BE2C (cell line): ENCODE results near the gene RNF150.
"Not testable (repeated sequence)": the region's sequence is repeated elsewhere in the genome, so short reads cannot be mapped to it uniquely, and the experiment has no call there.

Source experiments
- DNase-seq: peaks from one replicate; pipeline ENCODE4 v3.0.0-alpha.2; 2020
- H3K27me3 ChIP-seq: fragments of 250-450 bp; sonication (Bioruptor Pico); 2 replicates; pipeline ENCODE4 v1.5.1; 2020; ENCODE audit warnings: mild to moderate bottlenecking
- H3K36me3 ChIP-seq: fragments of 250-450 bp; sonication (Bioruptor Pico); 2 replicates; pipeline ENCODE4 v1.5.1; 2020; ENCODE audit warnings: mild to moderate bottlenecking
- H3K4me1 ChIP-seq: fragments of 250-450 bp; sonication (Bioruptor Pico); 2 replicates; pipeline ENCODE4 v1.5.1; 2020
- H3K4me3 ChIP-seq: 2 replicates; pipeline ENCODE4 v1.5.1; 2011; ENCODE audit warnings: low read depth, low read length
- H3K9me3 ChIP-seq: fragments of 250-450 bp; sonication (Bioruptor Pico); 2 replicates; pipeline ENCODE4 v1.5.1; 2020
- TF ChIP-seq, protein P1 (sequence below): IDR thresholded peaks from 2 replicates; pipeline ENCODE4 v1.5.1; 2012; ENCODE audit warnings: mild to moderate bottlenecking, low read depth, low read length

Gene RNF150

DNA sequence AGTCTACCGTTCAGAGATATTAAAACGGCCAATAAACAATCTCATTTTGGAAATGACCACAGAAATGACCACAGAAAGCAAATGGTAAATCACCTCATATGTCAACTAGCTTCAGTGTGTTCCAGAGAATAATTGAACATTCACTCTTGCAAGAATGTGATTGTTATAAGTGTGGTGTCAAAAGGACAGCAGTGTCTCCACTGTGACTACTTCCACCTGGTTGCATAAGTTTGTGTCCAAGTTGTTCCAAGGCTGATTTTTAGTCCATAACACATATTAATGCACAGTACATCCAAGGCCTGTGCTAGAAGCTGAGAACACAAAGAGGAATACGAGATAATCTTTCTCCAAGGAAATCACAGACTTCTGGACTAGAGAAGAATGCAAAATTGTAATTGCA, 37.4 kb upstream of the RNF150 start:
- Histone ChIP-seq H3K36me3 (no peaks in the 10 kb centered on the region), H3K4me1 (no peaks in the 10 kb centered on the region), H3K27me3 (no peaks in the 10 kb centered on the region; the same call in 1 of the 2 replicates), H3K4me3 (no peak overlapping the region), H3K9me3 (no peaks in the 10 kb centered on the region)
- TF ChIP-seq, protein P1, sequence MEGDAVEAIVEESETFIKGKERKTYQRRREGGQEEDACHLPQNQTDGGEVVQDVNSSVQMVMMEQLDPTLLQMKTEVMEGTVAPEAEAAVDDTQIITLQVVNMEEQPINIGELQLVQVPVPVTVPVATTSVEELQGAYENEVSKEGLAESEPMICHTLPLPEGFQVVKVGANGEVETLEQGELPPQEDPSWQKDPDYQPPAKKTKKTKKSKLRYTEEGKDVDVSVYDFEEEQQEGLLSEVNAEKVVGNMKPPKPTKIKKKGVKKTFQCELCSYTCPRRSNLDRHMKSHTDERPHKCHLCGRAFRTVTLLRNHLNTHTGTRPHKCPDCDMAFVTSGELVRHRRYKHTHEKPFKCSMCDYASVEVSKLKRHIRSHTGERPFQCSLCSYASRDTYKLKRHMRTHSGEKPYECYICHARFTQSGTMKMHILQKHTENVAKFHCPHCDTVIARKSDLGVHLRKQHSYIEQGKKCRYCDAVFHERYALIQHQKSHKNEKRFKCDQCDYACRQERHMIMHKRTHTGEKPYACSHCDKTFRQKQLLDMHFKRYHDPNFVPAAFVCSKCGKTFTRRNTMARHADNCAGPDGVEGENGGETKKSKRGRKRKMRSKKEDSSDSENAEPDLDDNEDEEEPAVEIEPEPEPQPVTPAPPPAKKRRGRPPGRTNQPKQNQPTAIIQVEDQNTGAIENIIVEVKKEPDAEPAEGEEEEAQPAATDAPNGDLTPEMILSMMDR = no peak
- no peak for DNase-seq

DNA sequence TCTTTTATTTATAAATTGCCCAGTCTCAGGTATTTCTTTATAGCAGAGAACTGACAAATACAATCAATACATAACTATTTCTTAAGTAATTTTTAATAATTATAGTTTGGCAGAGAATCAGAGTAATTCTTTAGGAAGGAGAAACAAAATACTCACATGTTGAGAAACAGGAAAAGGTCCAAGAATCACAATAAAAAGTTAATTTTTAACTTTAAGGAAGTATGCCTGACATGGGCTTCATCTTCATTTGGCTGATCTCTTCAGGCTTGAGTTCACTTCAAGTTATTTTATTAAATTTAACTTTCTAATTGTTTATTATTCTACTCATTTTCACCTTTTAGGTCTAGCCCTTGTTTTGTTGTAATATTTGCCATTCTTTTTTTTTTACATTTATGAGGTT, 36.1 kb upstream of the RNF150 start:
- H3K9me3 ChIP-seq = no peaks in the 10 kb centered on the region
- H3K4me1 ChIP-seq = no peaks in the 10 kb centered on the region
- TF ChIP-seq, protein P1 = no peak
- H3K27me3 ChIP-seq = no peaks in the 10 kb centered on the region; the same call in 1 of the 2 replicates
- H3K36me3 ChIP-seq = no peaks in the 10 kb centered on the region
- no peak overlapping the region for H3K4me3 ChIP-seq
- DNase-seq = no peak

DNA sequence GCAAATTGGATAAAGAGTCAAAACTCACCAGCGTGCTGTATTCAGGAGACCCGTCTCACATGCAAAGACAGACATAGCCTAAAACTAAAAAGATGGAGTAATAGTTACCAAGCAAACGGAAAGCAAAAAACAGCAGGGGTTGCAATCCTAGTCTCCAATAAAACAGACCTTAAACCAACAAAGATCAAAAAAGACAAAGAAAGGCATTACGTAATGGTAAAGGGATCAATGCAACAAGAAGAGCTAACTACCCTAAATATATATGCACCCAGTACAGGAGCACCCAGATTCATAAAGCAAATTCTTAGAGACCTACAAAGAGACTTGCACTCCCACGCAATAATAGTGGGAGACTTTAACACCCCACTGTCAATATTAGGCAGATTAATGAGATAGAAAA, 31.7 kb upstream of the RNF150 start:
- not testable (repeated sequence) for H3K4me1 ChIP-seq, H3K4me3 ChIP-seq, H3K27me3 ChIP-seq, DNase-seq, H3K9me3 ChIP-seq, H3K36me3 ChIP-seq

DNA sequence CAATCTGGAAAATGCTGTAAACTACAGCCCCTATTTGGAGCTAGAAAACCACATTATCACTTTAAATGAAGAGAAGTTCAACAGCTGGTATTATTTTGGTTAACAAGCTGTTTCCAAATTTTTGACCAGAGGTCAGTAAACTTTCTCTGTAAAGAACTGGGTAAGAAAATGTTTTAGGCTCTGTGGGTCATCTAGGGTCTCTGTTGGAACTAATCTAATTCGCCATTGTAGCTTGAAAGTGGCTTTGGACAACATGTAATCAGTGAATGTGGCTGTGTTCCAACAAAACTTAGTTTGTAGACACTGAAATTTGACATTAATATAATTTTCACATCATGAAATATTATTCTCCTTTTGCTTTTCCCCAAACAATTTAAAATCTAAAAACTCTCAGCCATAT, 25.8 kb upstream of the RNF150 start:
- H3K4me1 ChIP-seq = peaks cover 10% of the 10 kb centered on the region
- TF ChIP-seq, protein P1 = no peak
- H3K9me3 ChIP-seq = no peaks in the 10 kb centered on the region
- no peak overlapping the region for H3K4me3 ChIP-seq
- no peaks in the 10 kb centered on the region for H3K27me3 ChIP-seq
- DNase-seq = no peak
- no peaks in the 10 kb centered on the region for H3K36me3 ChIP-seq

DNA sequence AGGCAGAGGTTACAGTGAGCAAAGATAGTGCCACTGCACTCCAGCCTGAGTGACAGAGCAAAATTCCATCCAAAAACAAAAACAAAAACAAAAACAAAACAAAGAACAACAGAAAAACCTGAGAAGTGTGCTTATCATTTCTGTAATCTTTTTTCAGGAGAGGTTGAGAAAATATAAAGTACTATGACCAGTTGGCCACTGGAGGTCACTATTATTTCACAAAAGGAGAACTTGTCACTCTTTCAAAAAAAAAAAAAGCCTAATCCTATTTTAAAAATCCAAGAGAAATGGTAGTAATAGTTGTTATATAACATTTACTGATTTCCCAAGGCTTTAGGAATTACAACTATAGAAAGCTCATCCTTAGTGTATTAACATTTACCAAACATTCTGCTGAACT, 24.9 kb upstream of the RNF150 start:
- Histone ChIP-seq H3K4me1 (peaks cover 15% of the 10 kb centered on the region), H3K27me3 (no peaks in the 10 kb centered on the region), H3K4me3 (no peak overlapping the region), H3K36me3 (no peaks in the 10 kb centered on the region), H3K9me3 (no peaks in the 10 kb centered on the region)
- TF ChIP-seq, protein P1 = peak; percentile 35
- DNase-seq = no peak

DNA sequence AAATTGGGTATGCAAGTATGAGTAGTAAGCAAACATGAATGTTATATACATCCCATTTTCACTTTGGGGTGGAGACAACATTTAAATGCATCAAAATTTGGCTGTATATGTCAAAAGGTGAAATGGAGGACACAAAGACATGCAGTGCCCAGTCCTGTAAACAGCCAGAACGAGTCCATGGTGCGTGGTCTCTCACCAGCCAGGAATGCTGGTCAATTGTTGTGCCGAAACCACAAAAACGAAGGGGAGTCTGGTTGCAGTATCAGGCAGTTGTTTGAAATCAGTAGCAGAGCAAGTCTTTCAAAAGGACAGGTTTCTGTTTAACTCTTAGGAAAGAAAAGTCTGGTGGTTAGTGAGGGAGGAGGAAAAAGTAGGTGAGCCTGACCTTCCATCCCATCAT, 22.3 kb upstream of the RNF150 start:
- no peak overlapping the region for H3K4me3 ChIP-seq

More for the DNA sequence above, 22.3 kb upstream of the RNF150 start:
- Histone ChIP-seq H3K9me3 (no peaks in the 10 kb centered on the region), H3K4me1 (peaks cover 19% of the 10 kb centered on the region), H3K27me3 (no peaks in the 10 kb centered on the region), H3K36me3 (no peaks in the 10 kb centered on the region)
- DNase-seq = no peak
- TF ChIP-seq, protein P1 = no peak
